ACC112 (cell line): ENCODE measurements around the gene NPC1L1.
A peak's percentile ranks its signal among the peaks of the same experiment; 100 is the strongest.

ENCODE experiments used
- H2AFZ ChIP-seq: fragments of 200-600 bp; sonication (generic); one replicate; pipeline ENCODE4 v1.6.0; 2017; ENCODE audit warnings: antibody characterized with exemption, low read length; ENCODE audit not compliant: unreplicated experiment
- H3K27ac ChIP-seq: fragments of 200-600 bp; sonication (generic); 2 replicates; pipeline ENCODE4 v1.5.1; 2014; ENCODE audit warnings: low read depth, mild to moderate bottlenecking, antibody characterized with exemption, low read length, moderate library complexity
- H3K27me3 ChIP-seq: fragments of 200-600 bp; sonication (generic); 2 replicates; pipeline ENCODE4 v1.6.1; 2014; ENCODE audit warnings: mild to moderate bottlenecking, antibody characterized with exemption, low read length, moderate library complexity, mixed read lengths; ENCODE audit not compliant: insufficient read depth
- H3K36me3 ChIP-seq: fragments of 200-600 bp; sonication (generic); 2 replicates; pipeline ENCODE4 v1.6.1; 2016; ENCODE audit warnings: mild to moderate bottlenecking, antibody characterized with exemption, low read length, moderate library complexity, mixed read lengths; ENCODE audit not compliant: insufficient read depth
- H3K4me1 ChIP-seq: fragments of 200-600 bp; sonication (generic); one replicate; pipeline ENCODE4 v1.6.1; 2016; ENCODE audit warnings: low read length, mixed read lengths; ENCODE audit not compliant: insufficient read depth, unreplicated experiment, control insufficient read depth
- H3K4me3 ChIP-seq: fragments of 200-600 bp; sonication (generic); 2 replicates; pipeline ENCODE4 v1.5.1; 2014; ENCODE audit warnings: mild to moderate bottlenecking, low read depth, low read length
- H3K79me2 ChIP-seq: fragments of 200-600 bp; sonication (generic); one replicate; pipeline ENCODE4 v1.6.0; 2016; ENCODE audit warnings: low read length; ENCODE audit not compliant: control insufficient read depth, unreplicated experiment, insufficient read depth

The NPC1L1 gene

DNA sequence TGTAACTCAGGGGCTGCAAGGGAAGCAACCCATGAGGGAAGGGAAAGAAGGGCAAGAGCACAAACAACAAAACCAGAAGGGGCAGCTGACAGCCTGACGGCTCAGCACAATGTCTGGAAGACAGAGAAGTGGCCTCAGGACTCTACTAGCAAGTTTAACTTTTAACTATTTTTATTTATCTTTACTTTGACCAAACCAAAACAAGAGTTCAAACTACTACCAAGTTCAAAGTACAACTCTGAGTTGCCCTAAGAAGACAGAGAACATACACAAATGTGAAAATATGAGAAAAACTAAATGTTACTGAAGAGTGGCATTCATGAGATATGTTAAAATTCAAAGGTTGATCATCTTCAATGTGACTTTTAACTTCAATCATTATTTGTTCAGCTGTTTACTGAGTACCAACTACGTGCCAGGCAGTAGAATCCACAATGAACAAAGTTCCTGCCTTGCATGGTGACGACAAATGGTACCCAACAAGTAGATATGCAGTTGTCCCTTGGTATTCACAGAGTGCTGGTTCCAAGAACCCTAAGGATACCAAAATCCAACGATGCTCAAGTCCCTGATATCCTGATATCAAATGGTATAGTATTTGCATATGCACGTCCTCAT is 70.4 kb downstream of the NPC1L1 start:
- H3K27me3 ChIP-seq, result no peaks in the 10 kb centered on the region
- H3K27ac ChIP-seq, result no peak overlapping the region
- H3K4me1 ChIP-seq, result peaks cover 54% of the 10 kb centered on the region
- no peak overlapping the region for H2AFZ ChIP-seq
- peaks cover 12% of the 10 kb centered on the region; the same call in 1 of the 2 replicates for H3K36me3 ChIP-seq
- H3K79me2 ChIP-seq, result peaks cover 54% of the 10 kb centered on the region
- H3K4me3 ChIP-seq, result no peak overlapping the region

DNA sequence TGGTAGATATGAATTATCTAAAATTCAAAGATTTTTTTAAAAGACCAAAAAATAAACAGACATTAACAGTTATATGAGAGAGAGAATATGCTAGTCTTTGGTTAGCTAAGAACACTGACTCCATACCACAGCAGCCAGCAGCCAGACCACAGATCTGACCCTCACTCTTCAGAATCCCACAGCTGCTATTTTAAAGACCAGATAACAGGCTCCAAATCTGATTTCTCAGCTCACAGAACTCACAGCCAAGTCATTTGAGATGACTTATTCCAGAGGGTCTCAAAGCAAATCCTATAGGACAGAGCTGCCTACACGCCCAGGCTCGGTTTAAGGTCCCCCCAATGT is 71.0 kb downstream of the NPC1L1 start:
- Histone ChIP-seq H3K79me2 (peaks cover 59% of the 10 kb centered on the region), H3K4me1 (peaks cover 60% of the 10 kb centered on the region)

DNA sequence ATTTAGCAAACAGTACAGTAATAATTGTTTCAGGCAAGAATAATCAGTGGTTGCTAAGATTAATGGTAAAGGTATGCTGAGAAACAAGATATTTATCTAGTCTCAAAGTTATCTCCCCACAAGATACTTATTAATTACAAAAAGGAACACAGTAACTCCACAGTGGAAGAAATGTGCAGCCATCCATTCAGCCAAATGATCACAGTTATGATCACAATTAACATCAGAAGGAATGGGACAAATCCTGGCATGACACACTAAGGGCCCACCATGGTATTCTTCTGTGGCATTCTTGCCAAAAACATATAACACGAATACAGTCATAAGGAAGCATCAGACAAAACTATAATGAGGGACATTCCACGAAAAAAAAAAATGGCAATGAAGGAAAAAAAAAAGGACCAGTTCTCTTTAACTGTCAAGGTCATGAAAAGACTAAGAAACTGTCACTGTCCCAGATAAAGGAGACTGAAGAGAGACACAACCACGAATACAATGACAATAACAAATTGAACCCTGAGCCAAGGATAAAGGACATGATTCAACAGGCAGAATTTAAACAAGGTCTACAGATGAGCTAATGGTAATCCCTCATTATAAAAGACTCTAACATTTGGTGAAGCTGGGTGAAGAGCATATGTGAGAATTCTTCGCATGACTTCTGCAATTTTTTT is 71.5 kb downstream of the NPC1L1 start:
- Histone ChIP-seq H3K27ac (no peak overlapping the region), H2AFZ (no peak overlapping the region), H3K36me3 (peaks cover 12% of the 10 kb centered on the region; the same call in 1 of the 2 replicates), H3K27me3 (no peaks in the 10 kb centered on the region), H3K79me2 (peaks cover 60% of the 10 kb centered on the region), H3K4me3 (no peak overlapping the region), H3K4me1 (peaks cover 56% of the 10 kb centered on the region)

More for the DNA sequence above, 71.0 kb downstream of the NPC1L1 start:
- Histone ChIP-seq H3K27me3 (no peaks in the 10 kb centered on the region), H3K36me3 (peaks cover 12% of the 10 kb centered on the region; the same call in 1 of the 2 replicates), H3K4me3 (no peak overlapping the region), H3K27ac (no peak overlapping the region), H2AFZ (no peak overlapping the region)

DNA sequence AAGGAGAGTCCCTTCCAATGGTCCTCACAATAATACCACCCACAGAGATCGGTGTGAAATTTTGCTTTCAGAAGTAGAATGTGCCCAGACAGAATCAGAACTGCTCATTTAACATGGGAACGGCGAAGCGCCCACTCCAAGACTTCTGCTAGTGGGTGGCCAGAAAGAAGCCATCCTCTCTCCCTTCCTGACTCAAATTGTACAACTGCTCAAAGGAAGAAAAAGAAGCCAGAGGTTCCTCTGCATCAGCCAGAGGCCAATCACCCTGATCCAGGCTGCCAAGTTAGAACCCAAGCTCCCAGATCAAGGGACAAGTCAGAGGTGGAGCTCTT is 73.9 kb downstream of the NPC1L1 start:
- Histone ChIP-seq H2AFZ (no peak overlapping the region), H3K4me1 (peaks cover 43% of the 10 kb centered on the region), H3K79me2 (peaks cover 62% of the 10 kb centered on the region), H3K27me3 (no peaks in the 10 kb centered on the region), H3K27ac (peak overlapping the region; percentile 85), H3K4me3 (no peak overlapping the region), H3K36me3 (peaks cover 10% of the 10 kb centered on the region; the same call in 1 of the 2 replicates)

DNA sequence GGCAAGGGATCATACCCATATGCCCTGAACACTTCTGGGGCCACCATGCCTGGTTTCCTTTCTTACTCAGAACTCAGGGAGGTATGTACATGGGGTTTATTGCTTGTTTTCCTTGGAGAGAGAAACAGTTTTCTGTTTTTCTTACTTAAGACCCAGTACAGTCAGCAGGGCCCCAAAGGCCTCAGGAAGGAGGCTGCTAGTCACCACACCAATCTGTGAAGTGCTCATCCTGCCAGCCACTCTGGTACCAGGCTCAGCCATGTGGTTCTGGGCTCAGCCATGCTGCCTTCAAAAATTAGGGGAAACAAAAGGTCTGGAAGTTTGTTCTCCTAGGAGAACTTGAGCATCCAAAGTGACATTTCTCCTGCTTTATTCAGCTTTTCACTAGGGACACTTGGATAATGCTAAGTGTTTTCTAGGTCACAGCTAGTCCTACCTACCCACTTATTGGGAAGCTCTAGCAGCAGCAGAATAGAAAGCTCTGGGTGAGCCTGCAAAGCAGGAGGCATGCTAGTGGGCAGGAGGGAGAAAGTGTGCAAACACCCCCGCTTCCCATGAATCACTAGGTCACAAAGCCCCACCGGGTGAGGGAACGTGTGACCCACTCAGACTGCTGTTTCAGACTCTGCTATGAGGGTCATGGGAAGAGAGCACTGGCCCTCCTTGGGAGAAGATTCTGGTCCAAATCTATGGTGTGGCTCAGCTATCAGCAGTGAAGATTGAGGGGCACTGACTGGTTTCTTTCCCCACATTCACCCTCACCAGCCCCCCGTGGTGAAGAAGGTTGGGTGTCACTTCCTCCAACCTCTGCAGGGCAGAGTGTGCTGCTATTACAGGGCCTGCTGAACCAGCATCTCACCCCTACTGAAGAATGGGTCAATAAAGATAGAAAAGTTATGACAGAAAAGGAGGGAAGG is 74.6 kb downstream of the NPC1L1 start:
- no peak overlapping the region for H2AFZ ChIP-seq
- no peaks in the 10 kb centered on the region for H3K27me3 ChIP-seq
- H3K36me3 ChIP-seq, result peaks cover 6% of the 10 kb centered on the region; the same call in 1 of the 2 replicates
- H3K79me2 ChIP-seq, result peaks cover 64% of the 10 kb centered on the region
- peak overlapping the region; percentile 85 for H3K27ac ChIP-seq
- peaks cover 49% of the 10 kb centered on the region for H3K4me1 ChIP-seq
- no peak overlapping the region; the same call in 1 of the 2 replicates for H3K4me3 ChIP-seq

DNA sequence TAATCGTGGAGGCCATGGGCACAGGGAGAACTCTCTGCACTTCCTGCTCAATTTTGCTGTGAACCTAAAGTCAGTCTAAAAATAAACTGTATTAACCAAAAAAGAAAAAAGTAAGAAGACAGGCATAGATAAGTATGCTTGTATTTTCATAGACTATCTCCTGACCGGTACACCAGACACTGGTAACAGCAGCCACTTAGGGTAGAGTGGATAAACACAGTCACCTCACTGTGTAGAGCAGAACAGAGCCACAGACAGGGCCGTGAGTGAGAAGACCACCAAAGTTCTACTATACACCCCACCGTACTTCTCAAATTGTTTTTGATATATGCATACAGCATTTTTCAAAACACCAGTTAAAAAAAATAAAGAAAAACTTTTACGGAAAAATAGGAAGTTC is 75.6 kb downstream of the NPC1L1 start:
- no peaks in the 10 kb centered on the region; the same call in 1 of the 2 replicates for H3K36me3 ChIP-seq
- H3K4me3 ChIP-seq, result no peak overlapping the region
- H3K27ac ChIP-seq, result peak overlapping the region; percentile 85
- peaks cover 58% of the 10 kb centered on the region for H3K4me1 ChIP-seq
- peaks cover 65% of the 10 kb centered on the region for H3K79me2 ChIP-seq
- no peak overlapping the region for H2AFZ ChIP-seq
- H3K27me3 ChIP-seq, result no peaks in the 10 kb centered on the region

DNA sequence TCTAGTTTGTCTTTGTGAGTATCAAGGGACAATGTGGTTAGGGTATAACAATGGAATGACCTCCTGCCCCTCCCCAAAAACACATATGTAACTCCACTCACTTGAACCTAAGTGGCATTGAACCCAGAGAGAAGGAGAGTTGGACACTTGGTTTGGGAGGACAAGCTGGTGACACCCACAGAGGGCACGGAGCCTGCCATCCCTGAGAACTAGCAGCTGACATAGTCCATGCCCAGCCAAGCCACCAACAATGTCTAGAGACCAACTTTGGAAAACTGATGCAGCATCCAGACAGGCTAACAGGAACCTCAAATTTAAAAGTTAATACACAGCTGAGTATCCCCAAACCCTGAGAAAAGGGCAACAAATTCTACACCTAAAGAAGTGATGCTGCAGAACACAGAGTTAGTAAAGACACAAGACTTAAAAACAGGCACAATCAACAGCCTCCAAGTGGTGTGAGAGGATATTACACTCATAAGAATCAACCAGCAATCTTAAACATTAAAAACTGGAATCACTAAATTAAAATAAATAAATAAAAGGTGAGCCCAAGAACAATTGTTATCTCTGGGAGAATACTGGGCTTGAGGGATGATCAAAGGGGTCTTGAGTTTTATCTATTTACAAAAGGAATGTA is 77.8 kb downstream of the NPC1L1 start:
- H3K27ac ChIP-seq, result no peak overlapping the region
- no peak overlapping the region for H3K4me3 ChIP-seq
- H2AFZ ChIP-seq, result no peak overlapping the region
- H3K4me1 ChIP-seq, result peaks cover 46% of the 10 kb centered on the region
- peaks cover 62% of the 10 kb centered on the region for H3K79me2 ChIP-seq
- no peaks in the 10 kb centered on the region for H3K27me3 ChIP-seq
- H3K36me3 ChIP-seq, result peaks cover 8% of the 10 kb centered on the region; the same call in 1 of the 2 replicates
